Muscle layer of duodenum (tissue), 2 donors: ENCODE data around the gene GPX8.

Experiments used
- H3K27ac ChIP-seq: one replicate; pipeline ENCODE4 v1.7.0; 2013; ENCODE audit warnings: mild to moderate bottlenecking, low read length
- H3K27me3 ChIP-seq: one replicate; pipeline ENCODE4 v1.7.0; 2013; ENCODE audit warnings: low read depth, mild to moderate bottlenecking, control low read depth, low read length
- H3K36me3 ChIP-seq, 2 donors: one replicate each; pipeline ENCODE4 v1.7.0; 2013; ENCODE audit warnings: low read length in 2 of 2, control low read depth in 1 of 2, mild to moderate bottlenecking in 1 of 2; ENCODE audit not compliant: insufficient read depth in 2 of 2, control insufficient read depth in 1 of 2
- H3K4me1 ChIP-seq, 2 donors: one replicate each; pipeline ENCODE4 v1.7.0; 2013; ENCODE audit warnings: low read length in 2 of 2, mild to moderate bottlenecking in 2 of 2, control low read depth in 1 of 2, moderate library complexity in 1 of 2; ENCODE audit not compliant: insufficient read depth in 2 of 2, control insufficient read depth in 1 of 2
- H3K4me3 ChIP-seq, 2 donors: one replicate each; pipeline ENCODE4 v1.7.0; 2013; ENCODE audit warnings: low read length in 2 of 2, low read depth in 1 of 2, mild to moderate bottlenecking in 1 of 2
- H3K9me3 ChIP-seq, 2 donors: one replicate each; pipeline ENCODE4 v1.7.0; 2013; ENCODE audit warnings: low read length in 2 of 2, control low read depth in 1 of 2, mild to moderate bottlenecking in 1 of 2; ENCODE audit not compliant: control insufficient read depth in 1 of 2
- donor health status: healthy.

GPX8 gene

GRCh38 chr5:55175781-55176175 is 15.8 kb downstream of the GPX8 start:
- H3K4me3 ChIP-seq = peak overlapping the region; percentile 8 to 61
- H3K27me3 ChIP-seq = peaks cover 37% of the 10 kb centered on the region

GRCh38 chr5:55176176-55176818 is 16.3 kb downstream of the GPX8 start:
- H3K27me3 ChIP-seq = peaks cover 36% of the 10 kb centered on the region
- H3K9me3 ChIP-seq = no peaks in the 10 kb centered on the region
- no peak overlapping the region for H3K27ac ChIP-seq
- peak overlapping the region; percentile 8 to 61 for H3K4me3 ChIP-seq
- H3K36me3 ChIP-seq = no peaks in the 10 kb centered on the region
- H3K4me1 ChIP-seq = peaks cover 3 to 28% of the 10 kb centered on the region in 2 donors

More at GRCh38 chr5:55175781-55176175, 15.8 kb downstream of the GPX8 start:
- no peak overlapping the region for H3K27ac ChIP-seq
- peaks cover 3 to 28% of the 10 kb centered on the region in 2 donors for H3K4me1 ChIP-seq
- no peaks in the 10 kb centered on the region for H3K36me3 ChIP-seq
- H3K9me3 ChIP-seq = no peaks in the 10 kb centered on the region

- Histone ChIP-seq H3K36me3 (no peaks in the 10 kb centered on the region), H3K4me1 (peaks cover 3 to 28% of the 10 kb centered on the region in 2 donors), H3K27me3 (peaks cover 36% of the 10 kb centered on the region), H3K9me3 (no peaks in the 10 kb centered on the region), H3K4me3 (no peak overlapping the region), H3K27ac (no peak overlapping the region)
These were observed 17.1 kb downstream of the GPX8 start for GRCh38 chr5:55177078-55177477.

GRCh38 chr5:55180016-55180415 is 20.0 kb downstream of the GPX8 start:
- no peak overlapping the region for H3K27ac ChIP-seq
- peaks cover 25% of the 10 kb centered on the region for H3K27me3 ChIP-seq
- no peak overlapping the region for H3K4me3 ChIP-seq
- H3K36me3 ChIP-seq = no peaks in the 10 kb centered on the region
- no peaks in the 10 kb centered on the region for H3K9me3 ChIP-seq
- H3K4me1 ChIP-seq = peaks cover 0 to 12% of the 10 kb centered on the region in 2 donors

GRCh38 chr5:55187370-55187769 is 27.4 kb downstream of the GPX8 start:
- H3K4me3 ChIP-seq = no peak overlapping the region
- no peaks in the 10 kb centered on the region for H3K36me3 ChIP-seq
- H3K27me3 ChIP-seq = peaks cover 22% of the 10 kb centered on the region
- H3K4me1 ChIP-seq = no peaks in the 10 kb centered on the region
- H3K9me3 ChIP-seq = no peaks in the 10 kb centered on the region
- no peak overlapping the region for H3K27ac ChIP-seq

GRCh38 chr5:55188656-55189540 is 28.9 kb downstream of the GPX8 start:
- Histone ChIP-seq H3K27ac (no peak overlapping the region), H3K9me3 (no peaks in the 10 kb centered on the region), H3K36me3 (no peaks in the 10 kb centered on the region), H3K4me1 (no peaks in the 10 kb centered on the region), H3K27me3 (peaks cover 22% of the 10 kb centered on the region), H3K4me3 (no peak overlapping the region)

GRCh38 chr5:55191165-55191564 is 31.2 kb downstream of the GPX8 start:
- Histone ChIP-seq H3K9me3 (no peaks in the 10 kb centered on the region), H3K36me3 (no peaks in the 10 kb centered on the region), H3K4me3 (no peak overlapping the region), H3K4me1 (no peaks in the 10 kb centered on the region), H3K27ac (no peak overlapping the region), H3K27me3 (peaks cover 13% of the 10 kb centered on the region)

GRCh38 chr5:55205001-55205400 is 45.0 kb downstream of the GPX8 start:
- no peaks in the 10 kb centered on the region for H3K27me3 ChIP-seq
- no peaks in the 10 kb centered on the region for H3K9me3 ChIP-seq
- H3K4me3 ChIP-seq = no peak overlapping the region
- H3K27ac ChIP-seq = no peak overlapping the region
- H3K36me3 ChIP-seq = no peaks in the 10 kb centered on the region
- no peaks in the 10 kb centered on the region for H3K4me1 ChIP-seq

- Histone ChIP-seq H3K27ac (no peak overlapping the region), H3K4me1 (no peaks in the 10 kb centered on the region), H3K4me3 (no peak overlapping the region), H3K27me3 (no peaks in the 10 kb centered on the region), H3K9me3 (no peaks in the 10 kb centered on the region), H3K36me3 (no peaks in the 10 kb centered on the region)
These were observed 51.4 kb downstream of the GPX8 start for GRCh38 chr5:55211184-55211874.
